D341Med (cell line): ENCODE measurements around the gene ALPP.
A peak's percentile ranks its signal among the peaks of the same experiment; 100 is the strongest.
"Not testable (repeated sequence)": the region's sequence is repeated elsewhere in the genome, so short reads cannot be mapped to it uniquely, and the experiment has no call there.

ENCODE experiments used
- DNase-seq: peaks from one replicate; pipeline ENCODE4 v3.0.0; 2012; ENCODE audit warnings: low spot score

Gene ALPP

DNA sequence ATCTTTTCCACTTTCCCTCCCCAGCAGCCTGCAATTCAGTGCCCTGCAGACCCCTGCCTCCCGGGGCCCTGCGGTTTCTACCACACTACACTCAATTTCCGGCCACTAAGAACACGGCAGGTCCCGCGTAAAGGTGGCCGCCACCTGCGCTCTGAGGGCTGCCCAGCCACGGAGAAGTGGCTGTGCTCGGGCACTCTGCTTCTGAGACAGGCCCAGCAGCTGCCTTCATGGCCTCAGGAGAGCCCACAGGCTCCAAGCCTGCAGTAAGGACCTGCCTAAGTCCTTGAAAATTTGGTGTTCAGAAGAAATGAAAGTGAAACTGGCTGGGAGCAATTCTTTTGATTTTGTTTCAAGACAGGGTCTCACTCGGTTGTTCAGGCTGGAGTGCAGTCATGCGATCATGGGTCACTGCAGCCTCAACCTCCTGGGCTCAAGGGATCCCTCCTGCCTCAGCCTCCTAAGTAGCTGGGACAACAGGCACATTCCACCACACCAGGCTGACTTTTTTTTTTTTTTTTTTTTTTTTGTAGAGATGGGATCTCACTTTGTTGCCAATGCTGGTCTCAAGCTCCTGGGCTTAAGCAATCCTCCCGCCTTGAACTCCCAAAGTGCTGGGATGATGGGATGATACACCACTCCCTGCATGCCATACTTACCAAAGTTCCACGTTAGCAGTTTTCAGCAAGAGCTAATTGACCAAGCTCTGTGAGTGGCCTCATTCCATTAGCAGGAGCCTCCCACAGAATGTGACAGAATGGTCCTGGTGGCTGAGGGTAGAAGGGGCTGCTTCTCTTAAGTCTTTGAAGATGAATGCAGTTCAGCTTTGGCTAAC lies 14.6 kb upstream of the ALPP start:
- no peak for DNase-seq

DNA sequence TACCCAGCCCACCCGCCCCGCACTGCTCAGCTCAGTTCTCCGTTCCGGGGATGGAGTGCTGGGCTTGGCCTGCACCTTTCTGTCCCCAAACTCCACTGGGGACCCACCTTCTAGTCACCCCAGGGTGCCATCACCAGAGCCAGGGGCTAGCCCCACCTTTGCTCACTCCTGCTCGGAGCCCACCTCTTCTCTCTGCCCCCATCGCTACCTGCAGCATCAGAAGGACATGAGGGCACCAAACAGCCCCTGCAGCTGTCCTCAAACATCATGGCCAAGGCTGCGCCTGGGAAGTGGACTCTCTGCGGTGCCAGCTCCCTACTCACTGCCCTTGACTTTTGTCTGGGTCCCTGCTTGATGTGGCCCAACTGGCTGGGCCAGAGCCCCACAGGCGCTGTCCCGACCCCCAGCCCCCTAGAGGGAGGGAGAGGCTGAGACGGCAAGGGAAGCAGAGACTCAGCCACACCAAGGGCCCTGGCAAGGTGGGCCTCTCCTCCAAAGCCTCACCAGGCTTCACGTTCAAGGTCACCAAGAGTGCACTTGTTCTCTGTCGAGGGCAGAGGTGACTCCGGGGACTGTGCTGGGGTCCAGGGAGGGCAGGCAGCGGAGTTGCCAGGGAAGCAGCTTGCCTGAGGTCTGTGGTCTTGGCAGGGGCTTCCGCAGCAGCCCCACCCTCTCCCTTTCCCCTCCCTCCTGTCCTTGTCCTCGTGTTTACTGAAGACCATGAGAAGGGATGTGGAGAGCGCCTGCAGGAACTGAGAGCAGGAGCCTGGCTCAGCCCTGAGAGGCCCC lies 13.6 kb upstream of the ALPP start:
- DNase-seq = not testable (repeated sequence)

DNA sequence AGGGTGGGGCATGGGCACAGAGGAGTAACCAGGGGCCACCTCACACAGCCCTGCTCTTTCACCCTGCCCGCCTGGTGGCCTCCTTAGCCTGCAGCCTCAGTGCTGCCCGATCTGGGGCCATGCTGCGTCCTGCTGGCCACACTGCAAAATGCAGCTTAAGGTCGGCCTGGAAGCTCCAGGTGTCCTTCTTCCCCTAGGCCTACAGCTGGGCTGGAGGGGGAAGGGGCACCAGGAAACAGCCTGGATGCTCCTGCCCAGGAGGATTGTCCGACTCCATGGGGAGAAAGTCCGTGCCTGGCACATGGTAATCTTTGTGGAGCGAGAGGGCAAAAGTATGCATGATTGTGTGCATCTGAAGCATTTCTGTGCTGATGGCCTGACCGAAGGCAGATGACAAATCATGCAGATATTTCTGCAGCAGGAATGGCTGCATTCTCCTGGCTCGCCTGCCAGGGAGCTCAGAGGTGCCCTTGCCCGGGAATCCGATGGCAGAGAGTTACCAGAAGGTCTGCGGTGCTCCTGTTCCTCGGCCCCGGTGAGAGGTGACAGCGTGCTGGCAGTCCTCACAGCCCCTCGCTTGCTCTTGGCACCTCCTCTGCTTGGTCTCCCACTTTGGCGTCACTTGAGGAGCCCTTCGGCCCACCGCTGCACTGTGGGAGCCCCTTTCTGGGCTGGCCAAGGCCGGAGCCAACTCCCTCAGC lies 12.8 kb upstream of the ALPP start:
- peak; percentile 62 for DNase-seq

DNA sequence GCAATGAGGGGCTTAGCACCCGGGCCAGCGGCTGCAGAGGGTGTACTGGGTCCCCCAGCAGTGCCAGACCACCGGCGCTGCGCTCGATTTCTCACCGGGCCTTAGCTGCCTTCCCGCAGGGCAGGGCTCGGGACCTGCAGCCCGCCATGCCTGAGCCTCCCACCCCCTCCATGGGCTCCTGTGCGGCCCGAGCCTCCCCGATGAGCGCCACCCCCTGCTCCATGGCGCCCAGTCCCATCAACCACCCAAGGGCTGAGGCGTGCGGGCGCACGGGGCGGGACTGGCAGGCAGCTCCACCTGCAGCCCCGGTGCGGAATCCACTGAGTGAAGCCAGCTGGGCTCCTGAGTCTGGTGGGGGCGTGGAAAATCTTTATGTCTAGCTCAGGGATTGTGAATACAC lies 12.1 kb upstream of the ALPP start:
- not testable (repeated sequence) for DNase-seq

DNA sequence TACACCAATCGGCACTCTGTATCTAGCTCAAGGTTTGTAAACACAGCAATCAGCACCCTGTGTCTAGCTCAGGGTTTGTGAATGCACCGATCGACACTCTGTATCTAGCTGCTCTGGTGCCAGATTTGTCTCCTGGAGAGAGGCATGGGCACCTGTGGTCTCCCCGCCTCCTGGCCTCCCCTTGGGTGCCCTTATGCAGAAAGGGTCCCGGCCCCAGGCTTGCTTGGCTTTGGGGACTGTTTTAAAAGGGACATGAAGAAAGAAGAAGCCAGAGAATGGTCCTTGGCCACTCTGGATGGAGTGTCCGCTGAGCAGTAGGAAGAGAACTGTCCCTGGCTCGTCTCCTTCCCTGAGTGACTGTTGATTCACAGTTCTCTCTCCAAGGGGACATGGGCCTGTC lies 11.5 kb upstream of the ALPP start:
- DNase-seq = no peak

DNA sequence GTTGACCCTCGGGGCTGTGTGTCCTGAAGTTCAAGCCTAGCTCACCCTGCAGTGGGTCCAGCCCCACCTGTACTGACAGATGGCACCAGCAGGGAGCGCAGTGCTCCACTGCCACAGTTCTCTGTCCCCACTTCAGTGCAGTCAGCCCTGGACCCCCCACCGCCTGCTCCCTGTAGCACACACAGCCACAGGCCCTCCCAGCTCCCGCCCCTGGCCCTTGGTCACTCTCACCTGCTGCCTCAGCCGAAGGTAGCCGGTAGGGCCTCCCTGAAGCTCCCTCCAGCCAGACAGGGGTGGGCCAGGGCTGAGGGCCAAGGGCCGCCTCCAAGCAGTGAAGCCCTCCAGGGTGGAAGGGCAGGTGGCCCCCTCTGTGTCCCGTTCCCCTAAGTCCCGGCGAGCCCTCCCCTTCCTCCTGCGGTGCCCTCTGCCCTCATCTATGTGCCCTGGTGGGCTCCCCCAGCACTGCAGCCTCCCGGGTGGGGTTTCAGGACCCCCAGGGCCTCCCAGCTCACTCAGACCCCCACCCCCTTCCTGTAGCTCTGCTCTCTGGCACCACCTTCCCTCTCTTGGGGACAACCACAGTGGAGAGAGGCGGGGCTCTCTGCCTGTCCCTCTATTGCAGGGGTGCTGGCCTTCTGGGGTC lies 10.8 kb upstream of the ALPP start:
- no peak for DNase-seq

DNA sequence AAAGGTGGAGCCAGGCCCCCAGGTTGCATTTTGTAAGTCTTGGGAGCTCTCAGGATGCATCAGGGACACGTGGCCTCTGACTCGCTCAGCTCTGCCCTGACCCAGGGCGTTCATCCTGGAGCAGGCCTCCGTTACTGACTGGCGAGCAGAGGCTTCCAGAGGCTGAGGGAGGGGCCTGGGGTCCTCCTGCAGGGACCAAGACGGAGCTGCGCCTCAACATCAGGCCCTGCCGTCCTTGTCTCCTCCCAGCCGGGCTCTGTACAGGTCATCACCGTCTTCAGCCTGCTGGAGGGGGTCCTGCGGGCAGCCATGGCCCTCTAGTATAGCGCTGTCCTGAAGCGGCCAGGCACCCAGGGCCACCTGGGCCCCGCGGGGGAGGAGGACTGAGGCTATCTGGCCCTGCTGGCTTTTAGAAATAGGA lies 10.2 kb upstream of the ALPP start:
- DNase-seq = no peak

DNA sequence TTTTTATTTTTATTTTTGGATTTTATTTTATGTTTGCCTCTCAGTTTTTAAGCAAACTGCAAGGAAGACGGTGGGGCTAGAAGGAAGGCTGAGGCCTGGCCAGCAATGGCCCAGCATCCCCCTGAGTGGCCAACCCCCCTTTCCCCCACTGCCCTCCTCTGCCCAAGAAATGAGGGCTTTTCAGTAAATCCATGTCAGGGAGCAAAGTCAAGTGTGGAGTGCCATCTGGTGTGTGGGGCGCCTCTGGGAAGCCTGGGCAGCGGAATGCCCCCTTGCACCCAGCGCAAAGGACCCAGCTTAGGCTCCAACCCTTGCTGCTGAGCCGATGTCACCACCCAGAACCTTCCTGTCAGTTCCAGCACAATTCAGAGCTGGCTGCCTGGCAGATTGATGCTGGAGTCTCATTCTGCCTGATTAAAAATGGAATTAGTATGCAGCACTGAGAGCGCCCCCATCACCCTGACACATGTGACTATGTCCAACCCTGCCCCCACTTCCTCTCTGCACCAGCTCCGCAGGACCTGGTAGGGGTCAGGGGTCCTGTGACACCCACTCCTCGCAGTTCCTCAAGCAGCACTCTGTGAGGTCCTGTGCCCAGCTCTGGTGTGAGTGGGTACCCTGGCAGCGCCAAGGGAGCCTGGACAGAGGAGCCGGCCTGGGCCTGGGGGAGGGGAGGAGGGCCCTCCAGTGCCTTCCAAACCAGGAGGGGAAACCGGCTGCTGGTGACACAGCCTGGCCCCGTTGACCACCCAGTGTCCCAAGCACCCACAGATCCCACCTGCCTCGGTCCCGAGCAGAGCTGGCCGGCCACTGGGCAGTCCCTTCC lies 9.2 kb upstream of the ALPP start:
- DNase-seq = no peak

DNA sequence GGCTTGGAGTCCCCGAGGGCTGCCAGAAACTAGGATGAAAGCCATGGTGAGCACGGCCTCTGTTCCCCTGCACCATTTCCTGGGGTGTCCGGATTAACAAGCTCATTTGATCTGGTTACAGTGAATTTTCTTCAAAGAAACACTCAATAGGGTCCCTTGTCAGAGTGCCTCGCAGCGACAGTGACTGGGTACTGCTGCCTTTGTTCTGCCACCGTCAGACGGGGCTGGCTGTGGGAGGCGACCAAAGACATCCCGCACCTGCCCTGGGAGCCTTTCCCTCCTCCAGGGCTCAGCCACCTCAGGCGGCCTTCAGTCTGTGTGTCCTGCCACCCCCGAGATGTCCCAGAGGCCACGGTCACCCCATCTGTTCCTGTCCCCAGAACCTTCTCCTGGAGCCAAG lies 8.5 kb upstream of the ALPP start:
- DNase-seq = not testable (repeated sequence)

DNA sequence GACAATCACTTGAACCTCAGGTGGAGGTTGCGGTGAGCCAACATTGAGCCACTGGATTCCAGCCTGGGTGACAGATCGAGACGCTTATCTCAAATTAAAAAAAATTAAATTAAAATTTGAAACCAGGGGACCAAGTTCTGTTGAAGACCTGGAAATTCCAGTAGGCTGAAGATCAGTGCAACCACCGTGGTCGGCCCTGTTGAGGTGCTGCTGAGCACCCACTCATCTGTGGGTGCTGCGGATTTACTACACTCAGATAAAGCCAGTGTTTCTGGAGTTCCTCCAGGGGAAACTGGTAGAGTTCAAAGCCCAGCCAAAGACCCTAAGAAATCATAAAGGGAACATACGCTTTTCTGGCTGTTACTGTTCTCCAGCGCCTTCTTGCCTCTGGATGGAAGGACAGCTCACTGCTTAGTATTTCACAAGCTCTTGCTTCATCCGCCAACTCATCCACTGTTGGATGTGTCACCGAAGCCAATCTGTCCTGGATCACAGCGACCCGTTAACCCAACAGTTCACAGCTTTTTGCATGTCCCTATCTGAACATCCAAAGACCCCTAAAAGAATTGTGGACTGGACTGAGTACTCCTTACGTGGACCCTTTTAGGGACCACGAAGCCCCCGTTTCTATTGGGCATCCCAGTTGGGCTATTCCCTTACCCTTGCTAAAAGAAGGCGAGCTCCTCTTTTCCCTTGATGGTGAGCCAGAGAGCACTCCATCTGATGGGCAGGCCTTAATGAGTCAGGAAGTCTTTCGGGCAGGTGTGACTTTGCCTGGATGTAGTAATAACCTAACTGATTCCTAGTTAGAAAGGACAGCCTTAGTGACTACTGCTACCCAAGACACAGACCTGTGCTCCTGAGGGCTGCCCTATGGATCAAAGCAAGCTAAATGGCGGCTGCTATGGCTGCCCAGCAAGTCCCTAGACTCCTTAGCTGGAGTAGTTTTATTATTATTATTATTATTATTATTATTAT lies 6.0 kb upstream of the ALPP start:
- DNase-seq = no peak

DNA sequence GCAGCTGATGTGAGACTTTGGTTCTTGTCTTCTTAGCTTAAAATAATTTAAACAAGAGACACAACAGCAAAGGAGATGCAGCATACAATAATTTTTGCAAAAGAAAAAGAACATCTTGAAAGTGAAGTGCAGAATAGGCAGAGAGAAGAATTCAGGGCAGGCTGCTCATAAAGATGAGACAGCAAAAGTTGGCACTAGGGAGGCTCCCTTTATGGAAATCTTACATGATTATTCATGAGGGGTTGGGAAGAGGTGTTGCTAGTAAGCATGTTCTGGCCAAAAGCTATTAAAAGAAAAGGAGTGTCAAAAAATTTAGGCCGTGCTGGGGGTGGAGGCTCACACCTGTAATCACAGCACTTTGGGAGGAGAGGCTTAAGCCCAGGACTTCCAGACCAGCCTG lies 4.2 kb upstream of the ALPP start:
- DNase-seq = no peak

DNA sequence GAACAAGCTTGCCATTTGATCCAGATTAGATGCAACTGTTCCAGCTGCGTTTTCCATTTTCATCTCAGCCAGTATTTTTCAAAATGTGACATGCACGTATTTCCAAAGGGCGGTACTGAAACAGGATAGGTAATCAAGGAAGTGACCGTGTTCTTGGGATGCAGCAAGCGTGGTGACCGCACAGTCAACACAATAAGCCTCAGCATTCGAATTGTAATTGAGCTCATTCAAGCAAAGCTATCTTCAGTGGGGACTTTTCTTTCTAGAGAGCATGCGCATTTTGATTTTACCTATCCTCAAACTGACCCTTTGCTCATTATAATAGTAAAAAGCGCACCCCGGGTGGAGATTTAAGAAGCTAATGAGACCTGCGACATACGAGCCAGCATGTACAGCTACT lies 3.4 kb upstream of the ALPP start:
- no peak for DNase-seq

DNA sequence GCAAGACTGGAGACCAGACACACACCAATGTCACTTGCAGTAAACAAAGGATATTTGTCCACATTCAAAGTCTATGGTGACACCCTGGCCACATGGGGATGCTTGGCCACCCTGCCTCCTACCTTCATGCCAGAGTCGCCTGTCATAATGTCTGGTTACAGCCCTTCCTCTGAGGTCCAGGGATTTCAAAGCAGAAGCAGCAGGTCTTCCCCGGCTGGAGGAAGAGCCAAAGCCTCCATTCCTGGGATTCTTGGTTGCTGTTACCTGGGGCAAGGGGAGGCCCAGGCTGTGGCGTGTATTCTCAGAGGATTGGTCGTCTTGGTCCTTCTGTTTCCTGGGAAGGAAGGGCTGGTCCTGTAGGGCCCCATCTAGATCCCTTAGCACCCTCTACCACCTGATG lies 2.3 kb upstream of the ALPP start:
- DNase-seq = no peak

DNA sequence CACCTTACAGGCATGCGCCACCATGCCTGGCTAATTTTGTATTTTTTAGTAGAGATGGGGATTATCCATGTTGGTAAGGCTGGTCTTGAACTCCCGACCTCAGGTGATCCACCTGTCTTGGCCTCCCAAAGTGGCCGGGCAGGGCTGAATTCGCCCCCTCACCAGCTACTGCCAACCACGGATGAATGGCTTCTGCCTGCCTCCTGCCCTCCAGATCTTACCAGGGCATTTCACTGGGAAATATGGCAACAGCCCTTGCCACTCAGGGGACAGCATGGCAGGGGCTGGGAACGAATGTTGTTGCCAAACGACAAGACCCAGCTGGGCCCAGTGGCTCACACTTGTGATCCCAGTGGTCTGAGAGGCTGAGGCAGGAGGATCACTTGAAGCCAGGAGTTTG lies 1.8 kb upstream of the ALPP start:
- no peak for DNase-seq

DNA sequence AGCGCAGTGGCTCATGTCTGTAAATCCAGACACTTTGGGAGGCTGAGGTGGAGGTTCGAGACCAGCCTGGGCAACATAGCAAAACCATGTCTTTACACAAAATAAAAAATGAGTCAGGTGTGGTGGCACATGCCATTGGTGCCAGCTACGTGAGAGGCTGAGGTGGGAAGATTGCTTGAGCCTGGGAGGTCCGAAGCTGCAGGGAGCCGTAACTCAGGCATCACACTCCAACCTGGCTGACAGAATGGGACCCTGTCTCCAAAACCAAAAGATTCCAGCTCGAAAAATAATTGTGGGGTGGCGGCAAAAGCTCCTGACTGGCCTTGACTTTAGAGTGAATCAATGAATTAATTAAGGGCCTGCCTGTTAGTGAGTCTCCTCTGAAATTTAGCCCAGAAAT lies 1.2 kb upstream of the ALPP start:
- no peak for DNase-seq

DNA sequence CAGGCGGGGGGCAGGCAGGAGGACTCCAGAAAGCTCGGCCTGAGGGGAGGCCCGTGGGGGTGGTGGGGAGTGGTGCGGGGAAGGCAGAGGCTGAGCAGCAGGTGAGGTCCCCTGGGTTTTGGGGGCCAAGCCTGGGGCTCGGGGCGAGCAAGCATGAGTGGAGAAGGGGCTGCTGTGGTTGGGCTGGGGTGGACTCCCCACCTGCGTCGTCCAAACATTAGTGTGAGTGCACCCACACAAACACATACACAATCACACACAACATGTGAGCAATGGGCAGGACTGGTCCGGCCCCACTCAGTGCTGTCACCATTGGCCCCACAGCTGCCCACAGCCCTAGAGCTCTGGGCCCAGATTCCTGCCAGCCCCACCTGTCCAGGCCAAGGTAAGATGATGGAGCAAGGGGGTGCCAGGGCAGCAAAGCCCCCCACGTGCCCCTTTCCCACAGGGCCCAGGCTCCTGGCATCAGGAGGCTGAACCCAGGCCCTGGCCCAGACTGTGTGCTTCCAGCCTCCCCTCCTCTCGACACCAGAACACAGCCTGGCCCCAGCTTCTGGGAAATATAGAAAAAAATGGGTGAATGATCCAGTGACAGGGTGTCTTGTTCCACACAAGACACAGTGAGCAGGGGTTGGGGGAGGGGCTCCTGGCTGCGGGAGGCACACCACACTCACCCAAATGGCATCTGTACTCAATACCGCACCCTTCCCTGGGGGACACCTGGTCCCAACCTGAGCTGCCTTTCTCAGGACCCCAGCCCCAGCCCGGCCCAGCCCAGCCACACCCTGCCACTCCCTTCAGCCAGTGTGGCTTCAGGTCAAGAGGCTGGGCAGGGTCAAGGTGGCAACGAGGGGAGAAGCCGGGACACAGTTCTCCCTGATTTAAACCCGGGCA lies 463 bp upstream of the ALPP start:
- no peak for DNase-seq

DNA sequence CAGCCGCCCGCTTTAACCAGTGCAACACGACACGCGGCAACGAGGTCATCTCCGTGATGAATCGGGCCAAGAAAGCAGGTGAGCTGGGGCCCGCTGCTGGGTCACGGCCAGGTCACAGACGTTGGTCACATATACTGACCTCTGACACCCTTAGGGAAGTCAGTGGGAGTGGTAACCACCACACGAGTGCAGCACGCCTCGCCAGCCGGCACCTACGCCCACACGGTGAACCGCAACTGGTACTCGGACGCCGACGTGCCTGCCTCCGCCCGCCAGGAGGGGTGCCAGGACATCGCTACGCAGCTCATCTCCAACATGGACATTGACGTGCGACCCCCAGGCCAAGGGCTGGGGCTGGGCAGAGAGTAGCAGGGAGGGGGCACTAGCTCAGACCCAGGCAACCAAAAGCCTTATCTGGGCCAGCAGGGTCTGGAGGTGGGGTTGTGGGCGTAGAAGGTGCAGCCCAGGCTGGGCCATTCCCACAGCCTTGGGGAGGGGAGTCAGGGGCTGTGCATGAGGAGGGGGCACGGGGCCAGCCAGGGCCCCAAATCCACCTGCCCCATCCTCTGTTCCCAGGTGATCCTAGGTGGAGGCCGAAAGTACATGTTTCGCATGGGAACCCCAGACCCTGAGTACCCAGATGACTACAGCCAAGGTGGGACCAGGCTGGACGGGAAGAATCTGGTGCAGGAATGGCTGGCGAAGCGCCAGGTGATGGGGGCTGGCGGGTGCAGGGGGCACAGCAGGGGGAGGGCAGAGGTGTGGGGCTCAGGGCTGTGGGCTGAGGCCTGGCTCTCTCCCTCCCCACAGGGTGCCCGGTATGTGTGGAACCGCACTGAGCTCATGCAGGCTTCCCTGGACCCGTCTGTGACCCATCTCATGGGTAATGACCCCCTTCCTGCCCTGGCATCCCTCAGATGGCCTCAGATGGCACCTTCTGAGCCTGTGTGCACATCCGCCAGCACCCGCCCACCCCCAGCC lies 1.3 kb downstream of the ALPP start:
- DNase-seq = not testable (repeated sequence)
